ENCODE measurements around the gene STARD13.
A peak's percentile ranks its signal among the peaks of the same experiment; 100 is the strongest.

STARD13 gene

GRCh38 chr13:33107361-33107760, 178.2 kb downstream of the STARD13 start:
- DNase-seq (ENCODE audit: low read depth, low spot score) = no peak
- no peak overlapping the region for H3K27ac ChIP-seq

GRCh38 chr13:33106656-33107360, 178.7 kb downstream of the STARD13 start:
- no peak for DNase-seq (ENCODE audit: low read depth, low spot score)
- H3K27ac ChIP-seq = no peak overlapping the region

GRCh38 chr13:33105387-33106005, 180.1 kb downstream of the STARD13 start:
- DNase-seq (ENCODE audit: low read depth, low spot score) = no peak
- no peak overlapping the region for H3K27ac ChIP-seq

GRCh38 chr13:33103457-33103856, 182.1 kb downstream of the STARD13 start:
- no peak for DNase-seq (ENCODE audit: low read depth, low spot score)
- no peak overlapping the region for H3K27ac ChIP-seq

GRCh38 chr13:33101835-33102234, 183.7 kb downstream of the STARD13 start:
- no peak overlapping the region for H3K27ac ChIP-seq
- no peak for DNase-seq (ENCODE audit: low read depth, low spot score)

- DNase-seq (ENCODE audit: low read depth, low spot score) = no peak
- no peak overlapping the region for H3K27ac ChIP-seq
Measured at GRCh38 chr13:33100886-33101285, 184.7 kb downstream of the STARD13 start.

- DNase-seq (ENCODE audit: low read depth, low spot score) = no peak
- no peak overlapping the region for H3K27ac ChIP-seq
Measured at GRCh38 chr13:33099860-33100259, 185.7 kb downstream of the STARD13 start.

GRCh38 chr13:33096886-33097605, 188.5 kb downstream of the STARD13 start:
- no peak for DNase-seq (ENCODE audit: low read depth, low spot score)
- no peak overlapping the region for H3K27ac ChIP-seq

GRCh38 chr13:33092073-33092987, 193.2 kb downstream of the STARD13 start:
- no peak overlapping the region for H3K27ac ChIP-seq
- DNase-seq (ENCODE audit: low read depth, low spot score) = no peak

- H3K27ac ChIP-seq = no peak overlapping the region
- DNase-seq (ENCODE audit: low read depth, low spot score) = no peak
Measured at GRCh38 chr13:33091415-33091774, 194.2 kb downstream of the STARD13 start.

GRCh38 chr13:33090755-33091414, 194.7 kb downstream of the STARD13 start:
- DNase-seq (ENCODE audit: low read depth, low spot score) = no peak
- H3K27ac ChIP-seq = no peak overlapping the region

GRCh38 chr13:33089311-33089710, 196.2 kb downstream of the STARD13 start:
- H3K27ac ChIP-seq = no peak overlapping the region
- no peak for DNase-seq (ENCODE audit: low read depth, low spot score)

GRCh38 chr13:33087790-33088189, 197.8 kb downstream of the STARD13 start:
- no peak for DNase-seq (ENCODE audit: low read depth, low spot score)
- H3K27ac ChIP-seq = peak overlapping the region; percentile 17

GRCh38 chr13:33087091-33087490, 198.5 kb downstream of the STARD13 start:
- DNase-seq (ENCODE audit: low read depth, low spot score) = no peak

GRCh38 chr13:33083054-33083453, 202.5 kb downstream of the STARD13 start:
- H3K27ac ChIP-seq = no peak overlapping the region
- no peak for DNase-seq (ENCODE audit: low read depth, low spot score)

More at GRCh38 chr13:33087091-33087490, 198.5 kb downstream of the STARD13 start:
- no peak overlapping the region for H3K27ac ChIP-seq

GRCh38 chr13:33081666-33082065, 203.9 kb downstream of the STARD13 start:
- no peak for DNase-seq (ENCODE audit: low read depth, low spot score)
- H3K27ac ChIP-seq = no peak overlapping the region

GRCh38 chr13:33080972-33081590, 204.5 kb downstream of the STARD13 start:
- no peak overlapping the region for H3K27ac ChIP-seq
- no peak for DNase-seq (ENCODE audit: low read depth, low spot score)

- no peak overlapping the region for H3K27ac ChIP-seq
- no peak for DNase-seq (ENCODE audit: low read depth, low spot score)
Measured at GRCh38 chr13:33079960-33080359, 205.6 kb downstream of the STARD13 start.

GRCh38 chr13:33078263-33078662, 207.3 kb downstream of the STARD13 start:
- no peak overlapping the region for H3K27ac ChIP-seq
- no peak for DNase-seq (ENCODE audit: low read depth, low spot score)
